GM21619 (cell line): ENCODE measurements around the gene WDFY3.
"Not testable (repeated sequence)": the region's sequence is repeated elsewhere in the genome, so short reads cannot be mapped to it uniquely, and the experiment has no call there.

ENCODE experiments used
- ATAC-seq: cut with Tn5 transposase; IDR thresholded peaks from one replicate; pipeline ENCODE4 v1.9.1; 2021; ENCODE audit not compliant: unreplicated experiment

Gene WDFY3

GRCh38 chr4:84866295-84866694 is 100.2 kb downstream of the WDFY3 start:
- ATAC-seq = no peak

GRCh38 chr4:84865600-84865999 is 100.9 kb downstream of the WDFY3 start:
- ATAC-seq = no peak

GRCh38 chr4:84862064-84862463 is 104.4 kb downstream of the WDFY3 start:
- no peak for ATAC-seq

GRCh38 chr4:84857296-84857695 is 109.2 kb downstream of the WDFY3 start:
- no peak for ATAC-seq

GRCh38 chr4:84856468-84857049 is 109.9 kb downstream of the WDFY3 start:
- no peak for ATAC-seq

- no peak for ATAC-seq
These were observed 110.7 kb downstream of the WDFY3 start for GRCh38 chr4:84855774-84856173.

- no peak for ATAC-seq
These were observed 114.4 kb downstream of the WDFY3 start for GRCh38 chr4:84852081-84852480.

GRCh38 chr4:84849051-84849640 is 117.3 kb downstream of the WDFY3 start:
- no peak for ATAC-seq

- no peak for ATAC-seq
These were observed 118.1 kb downstream of the WDFY3 start for GRCh38 chr4:84848432-84848831.

GRCh38 chr4:84847978-84848377 is 118.5 kb downstream of the WDFY3 start:
- ATAC-seq = no peak

GRCh38 chr4:84846985-84847384 is 119.5 kb downstream of the WDFY3 start:
- ATAC-seq = no peak

GRCh38 chr4:84841435-84841834 is 125.1 kb downstream of the WDFY3 start:
- ATAC-seq = no peak

GRCh38 chr4:84837751-84838150 is 128.7 kb downstream of the WDFY3 start:
- no peak for ATAC-seq

GRCh38 chr4:84829633-84830032 is 136.9 kb downstream of the WDFY3 start:
- not testable (repeated sequence) for ATAC-seq

- no peak for ATAC-seq
These were observed 139.8 kb downstream of the WDFY3 start for GRCh38 chr4:84826681-84827080.

GRCh38 chr4:84825701-84826341 is 140.7 kb downstream of the WDFY3 start:
- ATAC-seq = no peak

GRCh38 chr4:84821064-84821463 is 145.4 kb downstream of the WDFY3 start:
- no peak for ATAC-seq

- no peak for ATAC-seq
These were observed 152.3 kb downstream of the WDFY3 start for GRCh38 chr4:84814094-84814750.

- ATAC-seq = no peak
These were observed 156.5 kb downstream of the WDFY3 start for GRCh38 chr4:84809946-84810345.

- ATAC-seq = no peak
These were observed 158.2 kb downstream of the WDFY3 start for GRCh38 chr4:84808332-84808731.

- ATAC-seq = not testable (repeated sequence)
These were observed 159.9 kb downstream of the WDFY3 start for GRCh38 chr4:84806541-84806940.

GRCh38 chr4:84804136-84804535 is 162.4 kb downstream of the WDFY3 start:
- ATAC-seq = no peak
